SK-N-SH treated with all-trans-retinoic acid at 6 μM for 48 hours (cell line): Measurements from ENCODE around the gene LSM4.

ENCODE experiments used
- OSR1 ChIP-seq: fragments of 250-450 bp; sonication (Bioruptor Pico); IDR thresholded peaks from 2 replicates; pipeline ENCODE4 v1.8.0; 2022; ENCODE audit warnings: moderate library complexity, mild to moderate bottlenecking, inconsistent platforms
- SNAI2 ChIP-seq: fragments of 250-450 bp; sonication (Bioruptor Pico); IDR thresholded peaks from 2 replicates; pipeline ENCODE4 v1.5.0; 2020; ENCODE audit warnings: mild to moderate bottlenecking, moderate library complexity
- TOX ChIP-seq: fragments of 250-450 bp; sonication (Bioruptor Pico); IDR thresholded peaks from 2 replicates; pipeline ENCODE4 v1.8.0; 2021; ENCODE audit warnings: mild to moderate bottlenecking, moderate library complexity, borderline replicate concordance
- ZNF565 ChIP-seq: fragments of 450-650 bp; formaldehyde crosslinking; conservative IDR thresholded peaks from 2 replicates; pipeline ENCODE4 v1.5.0; 2020; ENCODE audit warnings: low read depth, mild to moderate bottlenecking, moderate library complexity
- ZNF70 ChIP-seq: fragments of 450-650 bp; formaldehyde crosslinking; IDR thresholded peaks from 2 replicates; pipeline ENCODE4 v1.5.0; 2020; ENCODE audit warnings: mild to moderate bottlenecking, moderate library complexity
- TF ChIP-seq, protein P1 (sequence below): fragments of 250-450 bp; sonication (Bioruptor Pico); IDR thresholded peaks from 2 replicates; pipeline ENCODE4 v1.5.1; 2020; ENCODE audit warnings: low read depth, mild to moderate bottlenecking, moderate library complexity
- TF ChIP-seq, protein P2 (sequence below): fragments of 250-450 bp; sonication (Bioruptor Pico); IDR thresholded peaks from 2 replicates; pipeline ENCODE4 v1.8.0; 2021; ENCODE audit warnings: low read depth, mild to moderate bottlenecking, moderate library complexity, borderline replicate concordance
- TF ChIP-seq, protein P3 (sequence below): fragments of 250-450 bp; sonication (Bioruptor Pico); IDR thresholded peaks from 2 replicates; pipeline ENCODE4 v1.5.0; 2020; ENCODE audit warnings: mild to moderate bottlenecking, moderate library complexity

DNA sequence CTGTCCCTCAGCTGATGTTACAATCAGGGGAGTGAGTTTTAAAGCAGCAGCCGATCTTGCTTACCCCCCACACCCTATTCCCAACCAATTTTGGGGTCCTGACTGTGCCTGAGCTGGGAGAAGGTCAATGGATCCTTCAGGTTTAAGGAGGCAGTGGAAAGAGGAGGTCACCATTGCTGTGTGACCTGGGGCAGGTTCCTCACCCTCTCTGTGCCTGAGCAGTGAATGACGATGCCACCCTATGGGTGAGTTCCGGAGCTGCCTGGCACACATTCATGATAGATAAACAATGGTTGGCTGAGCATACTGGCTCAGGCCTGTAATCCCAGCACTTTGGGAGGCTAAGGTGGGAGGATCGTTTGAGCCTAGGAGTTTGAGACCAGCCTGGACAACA is 21.2 kb downstream of the LSM4 start:
- TF ChIP-seq, protein P1, sequence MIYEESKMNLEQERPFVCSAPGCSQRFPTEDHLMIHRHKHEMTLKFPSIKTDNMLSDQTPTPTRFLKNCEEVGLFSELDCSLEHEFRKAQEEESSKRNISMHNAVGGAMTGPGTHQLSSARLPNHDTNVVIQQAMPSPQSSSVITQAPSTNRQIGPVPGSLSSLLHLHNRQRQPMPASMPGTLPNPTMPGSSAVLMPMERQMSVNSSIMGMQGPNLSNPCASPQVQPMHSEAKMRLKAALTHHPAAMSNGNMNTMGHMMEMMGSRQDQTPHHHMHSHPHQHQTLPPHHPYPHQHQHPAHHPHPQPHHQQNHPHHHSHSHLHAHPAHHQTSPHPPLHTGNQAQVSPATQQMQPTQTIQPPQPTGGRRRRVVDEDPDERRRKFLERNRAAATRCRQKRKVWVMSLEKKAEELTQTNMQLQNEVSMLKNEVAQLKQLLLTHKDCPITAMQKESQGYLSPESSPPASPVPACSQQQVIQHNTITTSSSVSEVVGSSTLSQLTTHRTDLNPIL (CRISPR knock-in tag), result no peak
- TF ChIP-seq ZNF565 (CRISPR knock-in tag) (no peak), OSR1 (CRISPR knock-in tag) (no peak), ZNF70 (CRISPR knock-in tag) (no peak), TOX (CRISPR knock-in tag) (no peak), SNAI2 (CRISPR knock-in tag) (no peak)
- TF ChIP-seq, protein P2, sequence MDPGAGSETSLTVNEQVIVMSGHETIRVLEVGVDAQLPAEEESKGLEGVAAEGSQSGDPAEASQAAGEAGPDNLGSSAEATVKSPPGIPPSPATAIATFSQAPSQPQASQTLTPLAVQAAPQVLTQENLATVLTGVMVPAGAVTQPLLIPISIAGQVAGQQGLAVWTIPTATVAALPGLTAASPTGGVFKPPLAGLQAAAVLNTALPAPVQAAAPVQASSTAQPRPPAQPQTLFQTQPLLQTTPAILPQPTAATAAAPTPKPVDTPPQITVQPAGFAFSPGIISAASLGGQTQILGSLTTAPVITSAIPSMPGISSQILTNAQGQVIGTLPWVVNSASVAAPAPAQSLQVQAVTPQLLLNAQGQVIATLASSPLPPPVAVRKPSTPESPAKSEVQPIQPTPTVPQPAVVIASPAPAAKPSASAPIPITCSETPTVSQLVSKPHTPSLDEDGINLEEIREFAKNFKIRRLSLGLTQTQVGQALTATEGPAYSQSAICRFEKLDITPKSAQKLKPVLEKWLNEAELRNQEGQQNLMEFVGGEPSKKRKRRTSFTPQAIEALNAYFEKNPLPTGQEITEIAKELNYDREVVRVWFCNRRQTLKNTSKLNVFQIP (CRISPR knock-in tag), result no peak
- TF ChIP-seq, protein P3, sequence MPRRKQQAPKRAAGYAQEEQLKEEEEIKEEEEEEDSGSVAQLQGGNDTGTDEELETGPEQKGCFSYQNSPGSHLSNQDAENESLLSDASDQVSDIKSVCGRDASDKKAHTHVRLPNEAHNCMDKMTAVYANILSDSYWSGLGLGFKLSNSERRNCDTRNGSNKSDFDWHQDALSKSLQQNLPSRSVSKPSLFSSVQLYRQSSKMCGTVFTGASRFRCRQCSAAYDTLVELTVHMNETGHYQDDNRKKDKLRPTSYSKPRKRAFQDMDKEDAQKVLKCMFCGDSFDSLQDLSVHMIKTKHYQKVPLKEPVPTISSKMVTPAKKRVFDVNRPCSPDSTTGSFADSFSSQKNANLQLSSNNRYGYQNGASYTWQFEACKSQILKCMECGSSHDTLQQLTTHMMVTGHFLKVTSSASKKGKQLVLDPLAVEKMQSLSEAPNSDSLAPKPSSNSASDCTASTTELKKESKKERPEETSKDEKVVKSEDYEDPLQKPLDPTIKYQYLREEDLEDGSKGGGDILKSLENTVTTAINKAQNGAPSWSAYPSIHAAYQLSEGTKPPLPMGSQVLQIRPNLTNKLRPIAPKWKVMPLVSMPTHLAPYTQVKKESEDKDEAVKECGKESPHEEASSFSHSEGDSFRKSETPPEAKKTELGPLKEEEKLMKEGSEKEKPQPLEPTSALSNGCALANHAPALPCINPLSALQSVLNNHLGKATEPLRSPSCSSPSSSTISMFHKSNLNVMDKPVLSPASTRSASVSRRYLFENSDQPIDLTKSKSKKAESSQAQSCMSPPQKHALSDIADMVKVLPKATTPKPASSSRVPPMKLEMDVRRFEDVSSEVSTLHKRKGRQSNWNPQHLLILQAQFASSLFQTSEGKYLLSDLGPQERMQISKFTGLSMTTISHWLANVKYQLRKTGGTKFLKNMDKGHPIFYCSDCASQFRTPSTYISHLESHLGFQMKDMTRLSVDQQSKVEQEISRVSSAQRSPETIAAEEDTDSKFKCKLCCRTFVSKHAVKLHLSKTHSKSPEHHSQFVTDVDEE (CRISPR knock-in tag), result no peak
